SK-N-SH (cell line): ENCODE data around the gene FAM219B. TPM values are rescaled to one million over a fixed set of nuclear protein-coding genes. Genes with fewer than 3 reads are reported as not detected.
"Not testable (repeated sequence)": the region's sequence is repeated elsewhere in the genome, so short reads cannot be mapped to it uniquely, and the experiment has no call there.

Source experiments
- CTCF ChIA-PET: fragments of 300-600, 350-600 bp; formaldehyde crosslinking; extraction: SDS; loops from one replicate; lab custom pipeline; 2021; lab: Yijun Ruan, JAX
- POLR2A ChIA-PET: fragments of 350-600 bp; sonication (Branson Sonifier 250); formaldehyde crosslinking; extraction: SDS; loops from one replicate; lab custom pipeline; 2020; ENCODE audit warnings: antibody characterized with exemption, inconsistent platforms; lab: Yijun Ruan, JAX
- DNase-seq: peaks from one replicate; pipeline ENCODE4 v3.0.0; 2012
- H2AFZ ChIP-seq: fragments of 200-600 bp; sonication (generic); 2 replicates; pipeline ENCODE4 v1.8.1; 2016; ENCODE audit warnings: antibody characterized with exemption, mild to moderate bottlenecking, low read depth
- H3F3A ChIP-seq: fragments of 200-600 bp; sonication (generic); replicated peaks from 2 replicates; pipeline ENCODE3; 2016; ENCODE audit warnings: antibody characterized with exemption, mild to moderate bottlenecking; ENCODE audit not compliant: insufficient read depth
- H3K27ac ChIP-seq, 2 experiments: fragments of 200-500 bp in 1 of 2; fragments of 200-600 bp in 1 of 2; sonication (Bioruptor generic) in 1 of 2; sonication (generic), shearing (Covaris generic) in 1 of 2; 2 replicates each; pipeline versions ENCODE4 v1.5.1 to v1.6.1; 2014 to 2016; ENCODE audit warnings: low read depth in 2 of 2, inconsistent platforms in 1 of 2, low read length in 1 of 2, mild to moderate bottlenecking in 1 of 2, mixed read lengths in 1 of 2
- H3K27me3 ChIP-seq: fragments of 200-600 bp; sonication (generic), shearing (Covaris generic); 2 replicates; pipeline ENCODE4 v1.6.1; 2016; ENCODE audit warnings: mixed run types; ENCODE audit not compliant: insufficient read depth
- H3K36me3 ChIP-seq, 2 experiments: fragments of 200-500 bp in 1 of 2; fragments of 200-600 bp in 1 of 2; sonication (Bioruptor generic) in 1 of 2; sonication (generic) in 1 of 2; replicated peaks in 1 of 2; 2 replicates each; pipeline versions ENCODE3 to v1.5.1; 2014 to 2016; ENCODE audit warnings: low read length in 1 of 2, mild to moderate bottlenecking in 1 of 2; ENCODE audit not compliant: insufficient read depth in 2 of 2, control insufficient read depth in 1 of 2
- H3K4me1 ChIP-seq, 2 experiments: fragments of 200-500 bp in 1 of 2; fragments of 200-600 bp in 1 of 2; sonication (Bioruptor generic) in 1 of 2; sonication (generic), shearing (Covaris generic) in 1 of 2; 2 replicates each; pipeline versions ENCODE4 v1.5.1 to v1.6.1; 2014 to 2016; ENCODE audit warnings: low read depth in 1 of 2, low read length in 1 of 2, mixed run types in 1 of 2; ENCODE audit not compliant: insufficient read depth in 2 of 2, control insufficient read depth in 1 of 2
- H3K4me2 ChIP-seq: fragments of 200-600 bp; sonication (generic), shearing (Covaris generic); 2 replicates; pipeline ENCODE4 v1.6.1; 2017; ENCODE audit warnings: mixed run types
- H3K4me3 ChIP-seq, 2 experiments: fragments of 200-500 bp in 1 of 2; fragments of 200-600 bp in 1 of 2; sonication (Bioruptor generic) in 1 of 2; sonication (generic), shearing (Covaris generic) in 1 of 2; 2 replicates each; pipeline versions ENCODE4 v1.5.1 to v1.8.1; 2014 to 2016; ENCODE audit warnings: low read depth in 2 of 2, inconsistent platforms in 1 of 2, low read length in 1 of 2, mild to moderate bottlenecking in 1 of 2, mixed read lengths in 1 of 2, moderate library complexity in 1 of 2
- H3K79me2 ChIP-seq: fragments of 200-600 bp; sonication (generic); 2 replicates; pipeline ENCODE4 v1.8.1; 2017; ENCODE audit warnings: mild to moderate bottlenecking; ENCODE audit not compliant: insufficient read depth
- H3K9ac ChIP-seq: fragments of 200-600 bp; sonication (generic); 2 replicates; pipeline ENCODE4 v1.6.1; 2017; ENCODE audit warnings: mixed run types
- H3K9me2 ChIP-seq: fragments of 200-600 bp; sonication (generic); 2 replicates; pipeline ENCODE4 v1.6.1; 2017; ENCODE audit warnings: mixed run types
- H3K9me3 ChIP-seq: fragments of 200-600 bp; sonication (generic); 2 replicates; pipeline ENCODE4 v1.6.1; 2017; ENCODE audit warnings: mixed run types, mild to moderate bottlenecking, moderate library complexity
- H4K20me1 ChIP-seq: fragments of 200-600 bp; sonication (generic); 2 replicates; pipeline ENCODE4 v1.6.1; 2017; ENCODE audit warnings: mild to moderate bottlenecking, mixed run types; ENCODE audit not compliant: insufficient read depth
- EP300 ChIP-seq, 2 experiments: IDR thresholded peaks; 2 replicates each; pipeline versions ENCODE4 v1.4.0 to v1.6.1; 2012; ENCODE audit warnings: borderline replicate concordance in 1 of 2, low read depth in 1 of 2, low read length in 1 of 2
- FOSL2 ChIP-seq: IDR thresholded peaks from 2 replicates; pipeline ENCODE4 v1.4.0; 2012; ENCODE audit warnings: low read depth, mild to moderate bottlenecking, moderate library complexity, borderline replicate concordance
- FOXJ3 ChIP-seq: sonication (generic); formaldehyde crosslinking; IDR thresholded peaks from 2 replicates; pipeline ENCODE4 v1.5.1; 2020; ENCODE audit warnings: mild to moderate bottlenecking, missing genetic modification reagents
- FOXM1 ChIP-seq: IDR thresholded peaks from 2 replicates; pipeline ENCODE4 v1.4.0; 2012; ENCODE audit warnings: low read depth, mild to moderate bottlenecking
- GABPA ChIP-seq: IDR thresholded peaks from 2 replicates; pipeline ENCODE4 v1.4.0; 2012; ENCODE audit warnings: low read depth, mild to moderate bottlenecking
- JUND ChIP-seq: IDR thresholded peaks from 2 replicates; pipeline ENCODE4 v1.4.0; 2012
- MEF2A ChIP-seq: IDR thresholded peaks from 2 replicates; pipeline ENCODE4 v1.4.0; 2012; ENCODE audit warnings: low read depth, borderline replicate concordance
- MXI1 ChIP-seq: IDR thresholded peaks from 2 replicates; pipeline ENCODE4 v1.6.1; 2012; ENCODE audit warnings: mild to moderate bottlenecking, low read depth, low read length, improper control_type of control experiment
- NFIC ChIP-seq: IDR thresholded peaks from 2 replicates; pipeline ENCODE4 v1.4.0; 2012; ENCODE audit warnings: borderline replicate concordance
- NRF1 ChIP-seq: IDR thresholded peaks from 2 replicates; pipeline ENCODE4 v1.6.1; 2012; ENCODE audit warnings: low read depth, mild to moderate bottlenecking, low read length
- PBX3 ChIP-seq: IDR thresholded peaks from 2 replicates; pipeline ENCODE4; 2012
- RXRA ChIP-seq: IDR thresholded peaks from 2 replicates; pipeline ENCODE4 v1.4.0; 2012; ENCODE audit warnings: low read depth, mild to moderate bottlenecking, borderline replicate concordance
- SIN3A ChIP-seq: IDR thresholded peaks from 2 replicates; pipeline ENCODE4 v1.6.1; 2012; ENCODE audit warnings: low read depth, mild to moderate bottlenecking, low read length, moderate library complexity, borderline replicate concordance
- TCF12 ChIP-seq: IDR thresholded peaks from 2 replicates; pipeline ENCODE4 v1.4.0; 2012
- YY1 ChIP-seq: IDR thresholded peaks from 2 replicates; pipeline ENCODE4 v1.4.0; 2012; ENCODE audit warnings: low read depth, mild to moderate bottlenecking
- WGBS: methylation state at CpG from one replicate; pipeline ENCODE4 v1.1.6; 2017; ENCODE audit warnings: low lambda C conversion rate; 5-methylcytosine and 5-hydroxymethylcytosine counted together
- polyA plus RNA-seq, 3 experiments: library from polyadenylated mRNA; depleted of rRNA; stranded (reverse); fragments of >200 nt; gene quantifications; 2 replicates each; pipeline ENCODE4 v1.2.3, GENCODE V29; 2012

FAM219B gene
- polyA plus RNA-seq, 1 of the 3 experiments (the other 2 are of a cell fraction) = 53.0 TPM

GRCh38 chr15:74888716-74889115 is 17.9 kb downstream of the FAM219B start:
- peaks cover 0 to 16% of the 10 kb centered on the region in 2 experiments; a peak in 1 of 4 replicates for H3K4me1 ChIP-seq
- POLR2A ChIA-PET = interaction anchor here (0.6 to 2.2 kb wide), 4 partner anchors 9 to 26 kb away, joined by 4 to 9 read pairs (median 6); partner anchors contain the start of gene FAM219B

GRCh38 chr15:74887537-74888193 is 19.0 kb downstream of the FAM219B start:
- H3K4me1 ChIP-seq = peaks cover 0 to 16% of the 10 kb centered on the region in 2 experiments; a peak in 1 of 4 replicates
- H3F3A ChIP-seq, H3K36me3 ChIP-seq, H3K4me3 ChIP-seq, H3K9ac ChIP-seq, H2AFZ ChIP-seq, H4K20me1 ChIP-seq, H3K9me2 ChIP-seq, DNase-seq, H3K9me3 ChIP-seq, H3K27ac ChIP-seq, H3K27me3 ChIP-seq, H3K79me2 ChIP-seq, H3K4me2 ChIP-seq: not testable (repeated sequence)
- POLR2A ChIA-PET = interaction anchor here (0.6 kb wide), 1 partner anchor 9 kb away, joined by 3 read pairs; no protein-coding TSS in a partner anchor
- WGBS = 70% methylated on average over 10 of the region's 10 CpGs
- CTCF ChIA-PET = interaction anchor here (0.7 kb wide), 1 partner anchor 117 kb away, joined by 3 read pairs; no protein-coding TSS in a partner anchor

More at GRCh38 chr15:74888716-74889115, 17.9 kb downstream of the FAM219B start:
- H3K36me3 ChIP-seq = peaks cover 9 to 15% of the 10 kb centered on the region in 2 experiments
- TF ChIP-seq YY1 (no peak), GABPA (no peak), FOSL2 (no peak), TCF12 (no peak), EP300 (IDR thresholded peaks at IDR 0.05; ENCODE audit: borderline replicate concordance in 1 of 2, low read depth in 1 of 2, low read length in 1 of 2) (no peak), MEF2A (no peak), JUND (no peak), NRF1 (no peak), MXI1 (no peak), RXRA (no peak), SIN3A (no peak), FOXM1 (no peak), NFIC (no peak), PBX3 (no peak), FOXJ3 (CRISPR knock-in tag) (no peak)
- H4K20me1 ChIP-seq = no peaks in the 10 kb centered on the region
- H3K9me3 ChIP-seq = no peaks in the 10 kb centered on the region
- no peak for DNase-seq
- CTCF ChIA-PET = interaction anchor here (0.7 to 2.9 kb wide), 4 partner anchors 9 to 118 kb away, joined by 3 to 21 read pairs (median 4); no protein-coding TSS in a partner anchor
- H3K79me2 ChIP-seq = peaks cover 4% of the 10 kb centered on the region; the same call in 1 of the 2 replicates
- H3F3A ChIP-seq = no peaks in the 10 kb centered on the region
- no peak overlapping the region for H3K9ac ChIP-seq
- no peak overlapping the region for H3K4me2 ChIP-seq
- WGBS = 91% methylated on average over 3 of the region's 4 CpGs
- H3K27ac ChIP-seq = no peak overlapping the region
- H2AFZ ChIP-seq = no peak overlapping the region; the same call in 1 of the 2 replicates
- no peaks in the 10 kb centered on the region for H3K9me2 ChIP-seq
- H3K4me3 ChIP-seq = no peak overlapping the region
- H3K27me3 ChIP-seq = no peaks in the 10 kb centered on the region
